ENCODE results near the gene C7.
"Not testable (repeated sequence)": the region's sequence is repeated elsewhere in the genome, so short reads cannot be mapped to it uniquely, and the experiment has no call there.

Gene C7

DNA sequence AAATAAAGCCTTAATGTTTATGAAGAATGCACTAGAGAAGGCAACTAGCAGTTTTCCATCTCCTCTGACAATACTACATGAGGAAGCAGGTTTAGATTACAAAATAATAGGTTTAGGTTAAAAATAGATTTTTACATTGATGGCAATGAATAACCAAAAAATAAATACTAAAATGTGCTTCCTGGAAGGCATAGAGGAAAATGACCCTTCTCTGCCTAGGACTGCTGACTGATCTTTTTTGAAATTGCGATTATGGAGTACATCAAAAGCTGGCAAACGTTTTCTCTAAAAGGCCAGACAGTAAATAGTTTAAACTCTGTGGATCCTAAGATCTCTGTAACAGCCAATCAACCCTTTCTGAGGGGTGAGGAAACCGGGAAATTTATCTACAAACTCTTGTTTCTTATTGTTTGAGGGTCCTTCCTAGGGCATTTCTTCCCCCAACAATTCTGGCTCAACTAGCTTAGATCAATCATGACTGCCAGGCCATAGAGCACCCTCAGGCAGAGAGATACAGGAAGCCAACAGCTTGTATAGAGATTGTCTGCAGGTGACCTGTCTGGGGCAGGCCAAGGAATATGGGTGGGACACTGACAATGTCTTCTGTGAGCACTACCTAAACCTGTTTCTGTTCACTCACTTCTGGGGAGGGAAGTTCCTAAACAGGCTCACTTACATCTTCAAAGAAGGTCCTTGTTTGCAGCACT is 94.5 kb downstream of the C7 start:
- H3K4me1 Mint-ChIP-seq: no peaks in the 10 kb centered on the region
- H3K27me3 Mint-ChIP-seq (ENCODE audit: low read depth, poor library complexity): peaks cover 7% of the 10 kb centered on the region
- no peak for TF ChIP-seq CTCF (IDR thresholded peaks at IDR 0.05)
- no peaks in the 10 kb centered on the region for H3K9me3 Mint-ChIP-seq
- no peak overlapping the region for H3K4me3 Mint-ChIP-seq
- no peaks in the 10 kb centered on the region for H3K36me3 Mint-ChIP-seq (ENCODE audit: low read depth)
- DNase-seq: no peak
- no peak overlapping the region for H3K27ac Mint-ChIP-seq

DNA sequence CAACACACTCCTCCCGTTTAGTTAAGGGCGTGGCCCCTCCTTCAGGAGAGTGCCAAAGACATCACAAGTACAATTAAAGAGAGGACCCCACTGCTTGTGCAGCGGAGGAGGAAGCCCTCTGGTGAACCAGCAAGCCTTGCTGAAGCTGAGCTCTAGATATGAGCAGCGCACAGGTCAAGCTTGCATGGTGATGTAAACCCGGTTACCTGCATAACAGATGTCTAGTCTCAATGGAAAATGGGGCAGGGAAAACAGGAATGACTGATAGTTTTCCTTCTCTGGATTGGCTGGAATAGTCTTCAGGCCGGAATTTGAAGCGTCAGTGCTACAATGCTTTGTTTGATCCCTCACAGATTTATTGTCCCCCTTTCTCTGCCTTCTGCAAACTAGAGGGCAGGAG is 95.6 kb downstream of the C7 start:
- no peak for TF ChIP-seq CTCF (IDR thresholded peaks at IDR 0.05)
- no peak for DNase-seq
- H3K4me1 Mint-ChIP-seq: no peaks in the 10 kb centered on the region
- H3K36me3 Mint-ChIP-seq (ENCODE audit: low read depth): no peaks in the 10 kb centered on the region
- H3K27me3 Mint-ChIP-seq (ENCODE audit: low read depth, poor library complexity): peaks cover 7% of the 10 kb centered on the region
- H3K27ac Mint-ChIP-seq: no peak overlapping the region
- no peaks in the 10 kb centered on the region for H3K9me3 Mint-ChIP-seq
- H3K4me3 Mint-ChIP-seq: no peak overlapping the region

- Mint-ChIP-seq H3K4me3 (no peak overlapping the region), H3K27ac (no peak overlapping the region), H3K4me1 (no peaks in the 10 kb centered on the region), H3K27me3 (ENCODE audit: low read depth, poor library complexity) (peaks cover 3% of the 10 kb centered on the region), H3K36me3 (ENCODE audit: low read depth) (no peaks in the 10 kb centered on the region), H3K9me3 (no peaks in the 10 kb centered on the region)
- no peak for TF ChIP-seq CTCF (IDR thresholded peaks at IDR 0.05)
- no peak for DNase-seq
These were observed 99.9 kb downstream of the C7 start for GRCh38 chr5:41009232-41009631.

GRCh38 chr5:41010572-41010971 is 101.3 kb downstream of the C7 start:
- no peaks in the 10 kb centered on the region for H3K36me3 Mint-ChIP-seq (ENCODE audit: low read depth)
- no peak for DNase-seq
- peaks cover 3% of the 10 kb centered on the region for H3K27me3 Mint-ChIP-seq (ENCODE audit: low read depth, poor library complexity)

GRCh38 chr5:41012318-41012717 is 103.0 kb downstream of the C7 start:
- Mint-ChIP-seq H3K36me3 (ENCODE audit: low read depth) (no peaks in the 10 kb centered on the region), H3K4me1 (no peaks in the 10 kb centered on the region), H3K27ac (no peak overlapping the region), H3K27me3 (ENCODE audit: low read depth, poor library complexity) (peaks cover 3% of the 10 kb centered on the region), H3K9me3 (no peaks in the 10 kb centered on the region), H3K4me3 (no peak overlapping the region)
- TF ChIP-seq CTCF (IDR thresholded peaks at IDR 0.05): no peak
- no peak for DNase-seq

More at GRCh38 chr5:41010572-41010971, 101.3 kb downstream of the C7 start:
- Mint-ChIP-seq H3K4me1 (no peaks in the 10 kb centered on the region), H3K27ac (no peak overlapping the region), H3K4me3 (no peak overlapping the region), H3K9me3 (no peaks in the 10 kb centered on the region)
- TF ChIP-seq CTCF (IDR thresholded peaks at IDR 0.05): no peak

DNA sequence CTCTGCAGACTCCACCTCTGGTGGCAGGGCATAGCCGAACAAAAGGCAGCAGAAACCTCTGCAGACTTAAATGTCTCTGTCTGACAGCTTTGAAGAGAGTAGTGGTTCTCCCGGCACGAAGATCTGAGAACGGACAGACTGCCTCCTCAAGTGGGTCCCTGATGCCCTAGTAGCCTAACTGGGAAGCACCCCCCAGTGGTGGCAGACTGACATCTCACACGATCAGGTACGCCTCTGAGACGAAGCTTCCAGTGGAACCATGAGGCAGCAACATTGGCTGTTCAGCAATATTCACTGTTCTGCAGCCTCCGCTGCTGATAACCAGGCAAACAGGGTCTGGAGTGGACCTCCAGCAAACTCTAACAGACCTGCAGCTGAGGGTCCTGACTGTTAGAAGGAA is 113.3 kb downstream of the C7 start:
- DNase-seq; H3K4me1 Mint-ChIP-seq; H3K36me3 Mint-ChIP-seq (ENCODE audit: low read depth); H3K27me3 Mint-ChIP-seq (ENCODE audit: low read depth, poor library complexity); H3K27ac Mint-ChIP-seq; H3K4me3 Mint-ChIP-seq: not testable (repeated sequence)
- H3K9me3 Mint-ChIP-seq: peaks cover 37% of the 10 kb centered on the region

All from nephron progenitor cell (in vitro differentiated cells).